WI38 (cell line): Measurements from ENCODE around the gene WDR27.

Source experiments
- H3K4me3 ChIP-seq: 2 replicates; pipeline ENCODE4 v1.5.1; 2011; ENCODE audit warnings: low read depth, mild to moderate bottlenecking, control low read depth, low read length
- TF ChIP-seq, protein P1 (sequence below): IDR thresholded peaks from 2 replicates; pipeline ENCODE4 v1.5.1; 2012; ENCODE audit warnings: low read depth, mild to moderate bottlenecking, control low read depth, low read length

WDR27 gene

GRCh38 chr6:169663468-169663867, 38.4 kb downstream of the WDR27 start:
- TF ChIP-seq, protein P1, sequence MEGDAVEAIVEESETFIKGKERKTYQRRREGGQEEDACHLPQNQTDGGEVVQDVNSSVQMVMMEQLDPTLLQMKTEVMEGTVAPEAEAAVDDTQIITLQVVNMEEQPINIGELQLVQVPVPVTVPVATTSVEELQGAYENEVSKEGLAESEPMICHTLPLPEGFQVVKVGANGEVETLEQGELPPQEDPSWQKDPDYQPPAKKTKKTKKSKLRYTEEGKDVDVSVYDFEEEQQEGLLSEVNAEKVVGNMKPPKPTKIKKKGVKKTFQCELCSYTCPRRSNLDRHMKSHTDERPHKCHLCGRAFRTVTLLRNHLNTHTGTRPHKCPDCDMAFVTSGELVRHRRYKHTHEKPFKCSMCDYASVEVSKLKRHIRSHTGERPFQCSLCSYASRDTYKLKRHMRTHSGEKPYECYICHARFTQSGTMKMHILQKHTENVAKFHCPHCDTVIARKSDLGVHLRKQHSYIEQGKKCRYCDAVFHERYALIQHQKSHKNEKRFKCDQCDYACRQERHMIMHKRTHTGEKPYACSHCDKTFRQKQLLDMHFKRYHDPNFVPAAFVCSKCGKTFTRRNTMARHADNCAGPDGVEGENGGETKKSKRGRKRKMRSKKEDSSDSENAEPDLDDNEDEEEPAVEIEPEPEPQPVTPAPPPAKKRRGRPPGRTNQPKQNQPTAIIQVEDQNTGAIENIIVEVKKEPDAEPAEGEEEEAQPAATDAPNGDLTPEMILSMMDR: no peak
- H3K4me3 ChIP-seq: no peak overlapping the region

DNA sequence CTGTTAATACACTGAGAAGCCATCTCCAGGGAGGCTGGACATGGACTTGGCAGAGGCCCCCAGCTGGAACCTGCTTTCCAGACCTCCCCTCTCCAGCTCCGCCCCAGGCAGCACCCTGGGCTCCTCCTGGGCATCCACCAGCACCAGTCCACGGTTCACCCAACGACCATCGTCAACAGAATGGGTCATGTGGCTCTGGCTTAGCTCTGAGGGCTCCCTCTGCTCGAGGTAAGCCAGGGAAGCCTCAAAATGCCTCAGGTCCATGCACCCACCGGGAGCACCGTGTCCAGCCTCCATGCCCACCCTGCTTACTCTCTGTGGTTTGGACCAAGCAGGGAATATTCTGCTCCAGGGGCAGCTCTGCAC, 40.5 kb downstream of the WDR27 start:
- no peak overlapping the region for H3K4me3 ChIP-seq
- TF ChIP-seq, protein P1: no peak

DNA sequence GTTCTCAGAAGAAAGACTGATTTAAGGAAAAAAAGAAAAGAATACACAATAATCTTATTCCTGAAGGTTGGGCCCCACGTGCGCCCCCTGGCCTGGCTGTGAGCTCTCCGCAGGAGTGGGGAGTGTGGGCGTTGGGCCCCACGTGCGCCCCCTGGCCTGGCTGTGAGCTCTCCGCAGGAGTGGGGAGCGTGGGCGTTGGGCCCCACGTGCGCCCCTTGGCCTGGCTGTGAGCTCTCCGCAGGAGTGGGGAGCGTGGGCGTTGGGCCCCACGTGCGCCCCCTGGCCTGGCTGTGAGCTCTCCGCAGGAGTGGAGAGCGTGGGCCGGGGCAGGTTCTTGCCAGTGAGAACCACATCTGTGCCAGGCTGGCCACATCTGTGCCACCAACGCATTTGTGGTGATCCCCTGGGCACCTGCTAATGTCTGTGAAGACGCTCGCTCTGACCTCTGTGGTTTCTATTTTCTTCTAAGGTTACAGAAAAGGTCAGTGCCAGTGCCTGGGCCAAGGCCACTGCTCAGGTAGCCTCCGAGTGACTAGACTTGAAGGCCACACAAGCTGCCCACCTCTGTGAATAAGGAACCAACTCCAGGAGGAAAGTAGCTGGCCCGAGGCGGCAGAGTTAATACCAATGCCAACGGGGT, 41.0 kb downstream of the WDR27 start:
- H3K4me3 ChIP-seq: no peak overlapping the region
- TF ChIP-seq, protein P1: no peak

DNA sequence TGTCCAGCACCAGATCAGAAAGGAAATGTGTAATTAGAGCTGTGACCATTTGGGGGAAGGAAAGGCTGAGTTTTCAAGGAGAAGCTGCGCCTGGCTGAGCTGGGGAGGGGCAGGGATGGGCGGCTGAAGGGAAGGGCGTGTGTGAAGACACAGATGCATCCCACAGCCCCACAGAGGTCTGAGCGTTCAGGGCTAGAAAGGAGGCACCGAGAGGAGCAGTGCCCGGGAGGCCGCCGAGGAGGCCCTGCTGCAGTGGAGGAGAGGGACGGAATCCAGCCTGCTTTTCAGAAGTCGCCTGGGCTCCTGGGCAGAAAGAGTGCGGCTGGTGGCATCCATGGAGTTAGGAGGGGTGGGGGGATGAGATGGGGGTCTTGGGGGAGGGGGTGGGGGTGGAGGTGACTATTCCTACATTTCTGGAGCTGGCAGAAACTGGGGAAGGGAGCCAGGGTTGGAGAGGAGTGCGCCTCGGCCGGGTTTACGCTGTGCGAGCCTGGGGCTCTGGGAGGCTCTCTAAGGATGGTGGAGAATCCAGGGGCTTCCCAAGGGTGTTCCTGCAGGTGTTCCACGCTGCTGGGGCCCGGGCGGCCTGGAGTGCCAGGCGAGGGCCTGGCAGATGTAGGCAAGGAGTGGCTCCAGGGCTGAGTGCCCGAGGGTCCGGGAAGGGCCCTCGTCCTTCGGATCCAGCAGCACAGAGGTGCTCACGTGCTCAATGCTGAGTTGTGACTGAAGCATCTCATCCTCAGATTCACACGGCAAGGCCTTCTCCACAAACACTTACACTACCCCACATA, 41.8 kb downstream of the WDR27 start:
- TF ChIP-seq, protein P1: no peak
- no peak overlapping the region for H3K4me3 ChIP-seq

DNA sequence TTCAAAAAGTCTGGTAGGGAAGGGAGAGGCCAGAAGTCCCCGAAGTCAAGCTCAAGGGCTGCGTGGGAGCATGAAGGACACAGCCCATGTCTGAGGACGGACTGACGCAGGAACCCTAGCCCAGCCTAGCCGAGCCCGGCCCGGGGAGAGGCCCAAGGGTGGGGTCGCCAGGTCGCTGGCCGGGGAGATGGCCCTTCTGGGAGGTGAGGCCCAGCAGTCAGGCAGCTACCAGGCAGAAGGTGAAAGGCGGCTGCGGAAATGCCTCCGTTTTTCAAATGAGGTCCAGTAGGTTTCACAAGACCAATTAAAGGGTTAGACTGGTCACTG, 44.6 kb downstream of the WDR27 start:
- TF ChIP-seq, protein P1: no peak
- no peak overlapping the region for H3K4me3 ChIP-seq

DNA sequence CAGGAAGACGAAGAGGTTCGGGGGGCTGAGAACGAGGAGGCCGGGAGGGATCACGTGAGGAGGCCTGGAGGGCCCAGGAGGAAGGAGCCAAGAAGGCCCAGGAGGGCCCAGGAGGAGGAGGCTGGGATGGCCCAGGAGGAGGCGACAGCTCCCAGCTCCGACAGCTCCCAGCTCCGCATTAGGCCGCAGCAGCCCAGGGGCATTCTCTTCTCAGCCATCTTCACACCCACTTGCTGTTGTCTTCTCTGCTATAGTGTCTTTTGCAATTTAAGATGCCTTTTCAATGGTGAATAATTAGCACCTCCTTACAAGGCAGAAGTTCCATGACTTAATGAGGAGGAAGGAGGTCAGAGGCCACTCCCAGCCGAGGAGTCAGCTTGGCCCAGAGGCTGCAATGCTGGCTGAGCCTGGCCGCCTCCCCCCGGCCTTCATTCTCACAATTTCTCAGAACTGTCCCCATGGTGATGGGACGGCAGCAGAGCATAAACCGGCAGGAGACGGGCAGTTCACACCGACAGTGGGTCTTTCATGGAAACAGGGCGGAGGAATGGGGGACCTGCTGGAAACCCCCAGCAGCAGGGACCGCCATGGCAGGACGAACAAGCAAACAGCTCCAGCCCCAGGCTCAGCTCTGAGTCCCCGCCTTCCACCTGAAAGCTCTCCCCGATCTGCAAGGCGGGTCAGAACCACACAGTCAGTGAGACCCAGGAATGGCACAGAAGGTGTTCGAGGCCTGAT, 45.1 kb downstream of the WDR27 start:
- no peak overlapping the region for H3K4me3 ChIP-seq
- TF ChIP-seq, protein P1: no peak
